SU-DHL-6 (cell line): ENCODE measurements around the gene KCNMB4.

Experiments used
- H2AFZ ChIP-seq: fragments of 200-600 bp; sonication (generic); 2 replicates; pipeline ENCODE4 v1.6.1; 2014; ENCODE audit warnings: low read depth, mild to moderate bottlenecking, moderate library complexity, mixed read lengths, antibody characterized with exemption, low read length; ENCODE audit not compliant: severe bottlenecking
- H3F3A ChIP-seq: fragments of 200-600 bp; shearing (Covaris generic); 2 replicates; pipeline ENCODE4 v1.6.0; 2016; ENCODE audit warnings: antibody characterized with exemption, mild to moderate bottlenecking; ENCODE audit not compliant: insufficient read depth
- H3K27ac ChIP-seq: fragments of 200-600 bp; sonication (generic); 2 replicates; pipeline ENCODE4 v1.5.1; 2016; ENCODE audit warnings: low read depth, mild to moderate bottlenecking, low read length, moderate library complexity, mixed read lengths
- H3K27me3 ChIP-seq: fragments of 200-600 bp; sonication (generic), shearing (Covaris generic); 2 replicates; pipeline ENCODE4 v1.6.0; 2014; ENCODE audit warnings: mild to moderate bottlenecking, low read length
- H3K36me3 ChIP-seq: fragments of 200-600 bp; sonication (generic); 2 replicates; pipeline ENCODE4 v1.6.1; 2014; ENCODE audit warnings: mild to moderate bottlenecking, low read length, mixed read lengths
- H3K4me2 ChIP-seq: fragments of 300-600, 200-600 bp; shearing (Covaris generic), sonication (generic); 2 replicates; pipeline ENCODE4 v1.6.0; 2014; ENCODE audit warnings: low read length, low read depth, mild to moderate bottlenecking; ENCODE audit not compliant: poor library complexity, severe bottlenecking
- H3K4me3 ChIP-seq: fragments of 200-600 bp; sonication (generic); 2 replicates; pipeline ENCODE4 v1.5.1; 2014; ENCODE audit warnings: antibody characterized with exemption, low read length, mild to moderate bottlenecking, mixed read lengths; ENCODE audit not compliant: insufficient read depth, poor library complexity, severe bottlenecking
- H3K79me2 ChIP-seq: fragments of 200-600 bp; sonication (generic); 2 replicates; pipeline ENCODE4 v1.6.1; 2014; ENCODE audit warnings: mild to moderate bottlenecking, low read length, moderate library complexity; ENCODE audit not compliant: insufficient read depth
- H3K9ac ChIP-seq: fragments of 200-600 bp; sonication (generic); 2 replicates; pipeline ENCODE4 v1.7.0; 2014; ENCODE audit warnings: mild to moderate bottlenecking, low read length
- H3K9me2 ChIP-seq: fragments of 200-600 bp; sonication (generic); replicated peaks from 2 replicates; pipeline ENCODE4 v1.6.1; 2014; ENCODE audit warnings: low read length; ENCODE audit not compliant: insufficient read depth
- H3K9me3 ChIP-seq: fragments of 200-600 bp; sonication (generic); 2 replicates; pipeline ENCODE4 v1.6.1; 2014; ENCODE audit warnings: low read length, mixed read lengths; ENCODE audit not compliant: insufficient read depth
- H4K20me1 ChIP-seq: fragments of 200-600 bp; sonication (generic); 2 replicates; pipeline ENCODE4 v1.6.1; 2014; ENCODE audit warnings: low read depth, mild to moderate bottlenecking, antibody characterized with exemption, low read length, moderate library complexity, mixed read lengths
- CTCF ChIP-seq: fragments of 200-600 bp; sonication (generic); IDR thresholded peaks from one replicate; pipeline ENCODE4 v1.5.1; 2017; ENCODE audit warnings: antibody characterized with exemption, mild to moderate bottlenecking, low read length, moderate library complexity; ENCODE audit not compliant: insufficient read depth, poor library complexity, severe bottlenecking
- EZH2phosphoT487 ChIP-seq: fragments of 200-600 bp; sonication (generic), shearing (Covaris generic); conservative IDR thresholded peaks from 2 replicates; pipeline ENCODE4 v1.6.1; 2018; ENCODE audit warnings: mild to moderate bottlenecking, antibody characterized with exemption, low read length, moderate library complexity, mixed read lengths

The KCNMB4 gene

GRCh38 chr12:70383484-70383883, 17.4 kb downstream of the KCNMB4 start:
- no peak overlapping the region for H3K4me3 ChIP-seq
- no peaks in the 10 kb centered on the region for H3K9me2 ChIP-seq
- H3K79me2 ChIP-seq, result no peaks in the 10 kb centered on the region
- no peaks in the 10 kb centered on the region for H3K36me3 ChIP-seq
- no peak overlapping the region for H3K27ac ChIP-seq
- no peak overlapping the region for H3K9ac ChIP-seq
- H3K27me3 ChIP-seq, result no peaks in the 10 kb centered on the region
- H4K20me1 ChIP-seq, result no peaks in the 10 kb centered on the region
- TF ChIP-seq CTCF (no peak), EZH2phosphoT487 (no peak)
- H3F3A ChIP-seq, result no peaks in the 10 kb centered on the region
- H3K4me2 ChIP-seq, result no peak overlapping the region
- H3K9me3 ChIP-seq, result 0 out of 2 replicates have a peak, but pooled peaks cover 3% of the 10 kb centered on the region
- H2AFZ ChIP-seq, result no peak overlapping the region

- Histone ChIP-seq H3F3A (no peaks in the 10 kb centered on the region), H2AFZ (no peak overlapping the region), H3K9me3 (0 out of 2 replicates have a peak, but pooled peaks cover 3% of the 10 kb centered on the region), H3K27me3 (no peaks in the 10 kb centered on the region), H3K4me2 (no peak overlapping the region), H3K79me2 (no peaks in the 10 kb centered on the region), H3K36me3 (no peaks in the 10 kb centered on the region), H4K20me1 (no peaks in the 10 kb centered on the region), H3K27ac (no peak overlapping the region), H3K9ac (no peak overlapping the region), H3K9me2 (no peaks in the 10 kb centered on the region), H3K4me3 (no peak overlapping the region)
- TF ChIP-seq EZH2phosphoT487, result no peak
- TF ChIP-seq CTCF, result no peak
These were observed 17.8 kb downstream of the KCNMB4 start for GRCh38 chr12:70383886-70384285.

GRCh38 chr12:70386771-70387170, 20.7 kb downstream of the KCNMB4 start:
- H3K36me3 ChIP-seq, result no peaks in the 10 kb centered on the region

More at GRCh38 chr12:70386771-70387170, 20.7 kb downstream of the KCNMB4 start:
- Histone ChIP-seq H3K4me2 (no peak overlapping the region), H3K4me3 (no peak overlapping the region), H3K27ac (no peak overlapping the region), H2AFZ (no peak overlapping the region), H3K27me3 (no peaks in the 10 kb centered on the region), H4K20me1 (no peaks in the 10 kb centered on the region), H3K9ac (no peak overlapping the region), H3K9me3 (no peaks in the 10 kb centered on the region), H3K9me2 (no peaks in the 10 kb centered on the region), H3K79me2 (no peaks in the 10 kb centered on the region), H3F3A (no peaks in the 10 kb centered on the region)
- TF ChIP-seq EZH2phosphoT487 (no peak), CTCF (no peak)
